IPS-20b (cell line): ENCODE results near the gene PTPRN2.

ENCODE experiments used
- H3K27ac ChIP-seq: one replicate; pipeline ENCODE4 v1.5.1; 2013; ENCODE audit warnings: low read length
- H3K27me3 ChIP-seq: 2 replicates; pipeline ENCODE4 v1.6.1; 2013; ENCODE audit warnings: mild to moderate bottlenecking, low read length, inconsistent platforms; ENCODE audit not compliant: insufficient read depth
- H3K36me3 ChIP-seq: 2 replicates; pipeline ENCODE4 v1.6.1; 2013; ENCODE audit warnings: low read depth, mild to moderate bottlenecking, inconsistent platforms, low read length, moderate library complexity; ENCODE audit not compliant: insufficient read depth
- H3K4me1 ChIP-seq: 2 replicates; pipeline ENCODE4 v1.6.1; 2013; ENCODE audit warnings: mild to moderate bottlenecking, control low read depth, inconsistent platforms, low read length, moderate library complexity; ENCODE audit not compliant: insufficient read depth
- H3K4me3 ChIP-seq: 2 replicates; pipeline ENCODE4 v1.5.1; 2013; ENCODE audit warnings: mild to moderate bottlenecking, low read length, inconsistent platforms
- H3K9ac ChIP-seq: 2 replicates; pipeline ENCODE4 v1.6.1; 2013; ENCODE audit warnings: low read depth, mild to moderate bottlenecking, inconsistent platforms, low read length, moderate library complexity
- H3K9me3 ChIP-seq: 2 replicates; pipeline ENCODE4 v1.6.1; 2013; ENCODE audit warnings: mild to moderate bottlenecking, low read depth, low read length, inconsistent platforms; ENCODE audit not compliant: insufficient read depth

PTPRN2 gene

GRCh38 chr7:157818701-157819454 is 768.7 kb downstream of the PTPRN2 start:
- H3K4me3 ChIP-seq, result no peak overlapping the region
- H3K9ac ChIP-seq, result no peak overlapping the region
- H3K4me1 ChIP-seq, result no peaks in the 10 kb centered on the region
- no peaks in the 10 kb centered on the region for H3K36me3 ChIP-seq
- H3K27ac ChIP-seq, result no peak overlapping the region
- H3K9me3 ChIP-seq, result peaks cover 64% of the 10 kb centered on the region
- H3K27me3 ChIP-seq, result no peaks in the 10 kb centered on the region

GRCh38 chr7:157817944-157818700 is 769.5 kb downstream of the PTPRN2 start:
- Histone ChIP-seq H3K4me1 (no peaks in the 10 kb centered on the region), H3K9ac (no peak overlapping the region), H3K27ac (no peak overlapping the region), H3K4me3 (no peak overlapping the region), H3K36me3 (no peaks in the 10 kb centered on the region), H3K27me3 (no peaks in the 10 kb centered on the region), H3K9me3 (peaks cover 59% of the 10 kb centered on the region)

GRCh38 chr7:157817433-157817832 is 770.2 kb downstream of the PTPRN2 start:
- Histone ChIP-seq H3K9ac (no peak overlapping the region), H3K27ac (no peak overlapping the region), H3K9me3 (peaks cover 53% of the 10 kb centered on the region), H3K27me3 (no peaks in the 10 kb centered on the region), H3K36me3 (no peaks in the 10 kb centered on the region), H3K4me3 (no peak overlapping the region), H3K4me1 (no peaks in the 10 kb centered on the region)

- Histone ChIP-seq H3K27me3 (no peaks in the 10 kb centered on the region), H3K9ac (no peak overlapping the region), H3K9me3 (peaks cover 51% of the 10 kb centered on the region), H3K4me3 (no peak overlapping the region), H3K4me1 (no peaks in the 10 kb centered on the region), H3K27ac (no peak overlapping the region), H3K36me3 (no peaks in the 10 kb centered on the region)
These were observed 770.9 kb downstream of the PTPRN2 start for GRCh38 chr7:157816526-157817250.

GRCh38 chr7:157816086-157816485 is 771.5 kb downstream of the PTPRN2 start:
- Histone ChIP-seq H3K4me1 (no peaks in the 10 kb centered on the region), H3K9me3 (peaks cover 52% of the 10 kb centered on the region), H3K4me3 (no peak overlapping the region), H3K9ac (no peak overlapping the region), H3K36me3 (no peaks in the 10 kb centered on the region), H3K27me3 (no peaks in the 10 kb centered on the region), H3K27ac (no peak overlapping the region)

- Histone ChIP-seq H3K27ac (no peak overlapping the region), H3K4me1 (no peaks in the 10 kb centered on the region), H3K9me3 (peaks cover 48% of the 10 kb centered on the region), H3K27me3 (no peaks in the 10 kb centered on the region), H3K36me3 (no peaks in the 10 kb centered on the region), H3K4me3 (no peak overlapping the region), H3K9ac (no peak overlapping the region)
These were observed 772.0 kb downstream of the PTPRN2 start for GRCh38 chr7:157815706-157816022.

- Histone ChIP-seq H3K27ac (no peak overlapping the region), H3K27me3 (no peaks in the 10 kb centered on the region), H3K4me3 (no peak overlapping the region), H3K9ac (no peak overlapping the region), H3K9me3 (peaks cover 44% of the 10 kb centered on the region), H3K36me3 (no peaks in the 10 kb centered on the region), H3K4me1 (no peaks in the 10 kb centered on the region)
These were observed 772.5 kb downstream of the PTPRN2 start for GRCh38 chr7:157814931-157815705.

- Histone ChIP-seq H3K27me3 (no peaks in the 10 kb centered on the region), H3K9ac (no peak overlapping the region), H3K4me3 (no peak overlapping the region), H3K9me3 (peaks cover 47% of the 10 kb centered on the region), H3K27ac (no peak overlapping the region), H3K4me1 (no peaks in the 10 kb centered on the region), H3K36me3 (no peaks in the 10 kb centered on the region)
These were observed 773.6 kb downstream of the PTPRN2 start for GRCh38 chr7:157813741-157814661.

- Histone ChIP-seq H3K9ac (no peak overlapping the region), H3K9me3 (peaks cover 49% of the 10 kb centered on the region), H3K36me3 (no peaks in the 10 kb centered on the region), H3K27me3 (no peaks in the 10 kb centered on the region), H3K4me1 (no peaks in the 10 kb centered on the region), H3K4me3 (no peak overlapping the region), H3K27ac (no peak overlapping the region)
These were observed 774.6 kb downstream of the PTPRN2 start for GRCh38 chr7:157813053-157813452.

- peaks cover 48% of the 10 kb centered on the region for H3K9me3 ChIP-seq
- no peak overlapping the region for H3K9ac ChIP-seq
- no peak overlapping the region for H3K27ac ChIP-seq
- H3K4me3 ChIP-seq, result no peak overlapping the region
- no peaks in the 10 kb centered on the region for H3K4me1 ChIP-seq
- H3K36me3 ChIP-seq, result no peaks in the 10 kb centered on the region
- no peaks in the 10 kb centered on the region for H3K27me3 ChIP-seq
These were observed 775.7 kb downstream of the PTPRN2 start for GRCh38 chr7:157811946-157812345.
